Measurements from ENCODE around the gene ABI3BP.

DNA sequence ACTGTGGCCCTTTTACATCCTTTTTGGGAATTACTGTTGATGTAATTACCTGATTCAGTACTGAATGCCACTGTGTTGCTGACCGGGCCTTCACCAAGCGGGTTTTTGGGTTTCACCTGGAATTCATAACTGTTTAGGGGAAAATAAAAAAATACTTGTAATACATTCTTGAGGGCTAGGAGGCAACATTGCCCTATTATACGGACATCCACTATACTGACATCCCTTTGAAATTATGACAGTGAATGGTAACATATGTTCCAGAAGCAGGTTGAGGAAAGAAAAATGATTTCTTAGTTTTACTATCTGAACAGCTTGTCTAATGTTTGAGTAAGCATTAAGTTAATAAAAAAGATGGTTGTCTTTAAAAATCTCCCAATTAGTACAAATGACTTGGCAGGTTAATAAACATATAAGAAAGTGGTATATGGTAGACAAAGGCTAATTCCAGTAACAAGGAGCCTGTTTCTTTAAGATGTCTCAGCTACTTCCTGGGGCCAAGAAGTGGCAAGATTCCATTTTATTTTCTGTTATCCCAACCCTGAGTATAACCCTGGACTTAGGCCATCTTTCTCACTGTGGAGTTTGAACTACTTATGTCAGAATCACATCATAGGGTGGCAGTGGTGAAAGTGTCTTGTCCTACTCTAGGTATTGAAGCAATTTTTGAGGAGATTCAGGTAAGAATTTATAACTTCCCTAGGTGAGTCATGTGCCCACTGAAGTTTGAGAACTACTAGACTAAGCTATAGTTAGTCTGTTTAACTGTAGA, 238.5 kb downstream of the ABI3BP start:
- TF ChIP-seq POLR2A (IDR thresholded peaks at IDR 0.05; ENCODE audit: low read length) (no peak), GATA1 (IDR thresholded peaks at IDR 0.05; ENCODE audit: low read depth, low read length) (no peak)
